Stimulated activated CD4-positive, alpha-beta T cell treated with anti-CD3 and anti-CD28 coated beads, Interleukin-15, amount 100 ng/mL, for 48 hours (primary cell): ENCODE measurements around the gene PDE4D.
"Not testable (repeated sequence)": the region's sequence is repeated elsewhere in the genome, so short reads cannot be mapped to it uniquely, and the experiment has no call there.

Experiments used
- DNase-seq, 2 donors: peaks; one replicate each; pipeline ENCODE4 v3.0.0-alpha.2; 2020; ENCODE audit warnings: low read depth in 2 of 2

PDE4D gene

GRCh38 chr5:58970766-58971165 lies 922.8 kb downstream of the PDE4D start:
- no peak for DNase-seq

GRCh38 chr5:58969795-58970194 lies 923.7 kb downstream of the PDE4D start:
- no peak for DNase-seq

GRCh38 chr5:58969253-58969652 lies 924.3 kb downstream of the PDE4D start:
- DNase-seq: no peak

- DNase-seq: no peak
Observed at GRCh38 chr5:58968350-58968749, 925.2 kb downstream of the PDE4D start.

GRCh38 chr5:58967597-58968281 lies 925.8 kb downstream of the PDE4D start:
- no peak for DNase-seq

GRCh38 chr5:58965677-58966414 lies 927.7 kb downstream of the PDE4D start:
- no peak for DNase-seq

- no peak for DNase-seq
Observed at GRCh38 chr5:58963821-58964220, 929.7 kb downstream of the PDE4D start.

- DNase-seq: no peak
Observed at GRCh38 chr5:58963361-58963760, 930.2 kb downstream of the PDE4D start.

GRCh38 chr5:58961631-58962280 lies 931.8 kb downstream of the PDE4D start:
- no peak for DNase-seq

GRCh38 chr5:58958701-58959100 lies 934.8 kb downstream of the PDE4D start:
- no peak for DNase-seq

- not testable (repeated sequence) for DNase-seq
Observed at GRCh38 chr5:58953218-58953617, 940.3 kb downstream of the PDE4D start.

- no peak for DNase-seq
Observed at GRCh38 chr5:58950224-58950623, 943.3 kb downstream of the PDE4D start.

- no peak for DNase-seq
Observed at GRCh38 chr5:58946230-58946629, 947.3 kb downstream of the PDE4D start.

GRCh38 chr5:58944221-58944620 lies 949.3 kb downstream of the PDE4D start:
- DNase-seq: no peak

- no peak for DNase-seq
Observed at GRCh38 chr5:58940446-58940845, 953.1 kb downstream of the PDE4D start.

- DNase-seq: no peak
Observed at GRCh38 chr5:58939664-58940063, 953.9 kb downstream of the PDE4D start.

- DNase-seq: no peak
Observed at GRCh38 chr5:58938563-58939424, 954.7 kb downstream of the PDE4D start.

GRCh38 chr5:58937031-58937681 lies 956.4 kb downstream of the PDE4D start:
- DNase-seq: no peak

- DNase-seq: no peak
Observed at GRCh38 chr5:58934629-58935097, 958.9 kb downstream of the PDE4D start.

- DNase-seq: peak in 1 of 2 donors; percentile 7
Observed at GRCh38 chr5:58933891-58934628, 959.5 kb downstream of the PDE4D start.
